Fibroblast of skin of right quadriceps (primary cell): Measurements from ENCODE around the gene UNC79.
"Not testable (repeated sequence)": the region's sequence is repeated elsewhere in the genome, so short reads cannot be mapped to it uniquely, and the experiment has no call there.

Experiments
- DNase-seq: peaks from one replicate; pipeline ENCODE4 v3.0.0-alpha.2; 2013

Gene UNC79

DNA sequence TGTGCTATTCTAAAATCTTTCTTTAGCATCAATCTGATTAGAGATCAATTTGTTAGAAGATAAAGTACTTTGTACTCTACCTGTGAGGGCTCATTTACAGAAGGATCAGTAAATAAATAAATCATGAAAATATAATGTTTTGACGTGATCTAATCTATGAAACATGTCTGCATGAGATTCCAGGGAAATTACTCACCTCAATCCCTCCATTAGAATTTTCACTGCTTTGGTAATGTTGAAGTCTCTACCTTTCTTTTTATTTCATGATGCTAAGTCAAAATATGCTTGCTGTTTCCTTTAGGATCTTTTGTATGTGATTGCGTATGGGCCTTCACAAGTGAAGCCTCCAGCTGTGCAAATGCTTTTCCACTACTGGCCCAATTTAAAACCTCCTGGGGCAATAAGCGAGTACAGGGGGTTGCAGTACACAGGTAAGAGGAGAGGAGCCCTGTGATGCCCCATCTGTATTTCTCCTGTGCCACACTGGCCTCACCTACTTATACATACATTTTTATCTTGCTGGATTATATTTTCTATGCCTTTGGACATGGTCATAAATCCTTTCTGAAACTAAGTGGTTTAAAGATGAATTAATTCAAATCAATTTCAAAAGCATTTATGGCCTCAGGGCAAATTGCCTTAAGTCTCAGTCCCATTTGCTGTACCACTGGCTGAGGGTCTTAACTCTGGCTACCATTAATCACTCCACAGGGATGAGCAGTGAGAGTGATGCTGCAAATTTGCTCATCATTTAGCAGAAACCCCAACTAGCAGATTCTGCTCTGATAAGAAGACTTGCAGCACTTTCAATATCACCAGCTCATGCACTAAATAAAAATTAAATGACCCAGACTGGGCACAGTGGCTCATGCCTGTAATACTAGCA, 66.4 kb downstream of the UNC79 start:
- no peak for DNase-seq

DNA sequence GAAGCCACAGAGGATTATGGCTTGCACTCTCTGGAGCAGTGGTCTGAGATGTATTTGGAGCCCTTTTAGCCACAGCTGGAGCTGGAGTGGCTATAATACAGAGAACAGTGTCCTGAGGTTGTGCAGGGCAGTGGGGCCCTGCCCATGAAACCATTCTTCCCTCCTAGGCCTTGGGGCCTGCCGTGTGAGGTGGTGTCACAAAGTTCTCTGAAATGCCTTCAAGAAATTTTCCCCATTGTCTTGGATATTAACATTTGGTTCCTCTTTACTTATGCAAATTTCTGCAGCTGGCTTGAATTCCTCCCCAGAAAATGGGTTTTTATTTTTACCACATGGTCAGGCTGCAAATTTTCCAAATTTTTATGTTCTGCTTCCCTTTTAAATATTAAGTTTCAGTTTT, 79.3 kb downstream of the UNC79 start:
- DNase-seq, result no peak

DNA sequence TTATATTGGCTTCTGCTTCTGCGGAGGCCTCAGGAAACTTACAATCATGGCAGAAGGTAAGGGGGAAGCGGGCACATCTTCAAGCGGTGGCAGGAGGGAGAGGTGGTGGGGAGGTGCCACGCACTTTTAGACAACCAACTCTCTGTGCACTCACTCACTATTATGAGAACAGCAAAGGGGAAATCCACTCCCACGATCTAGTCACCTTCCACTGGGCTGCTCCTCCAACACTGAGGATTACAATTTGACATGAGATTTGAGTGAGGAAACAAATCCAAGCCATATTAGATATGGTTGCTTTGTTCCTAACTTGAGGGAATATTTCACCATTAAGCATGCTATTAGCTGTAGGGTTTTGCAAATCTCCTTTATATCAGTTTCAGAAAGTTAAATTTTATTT, 80.3 kb downstream of the UNC79 start:
- DNase-seq, result no peak

DNA sequence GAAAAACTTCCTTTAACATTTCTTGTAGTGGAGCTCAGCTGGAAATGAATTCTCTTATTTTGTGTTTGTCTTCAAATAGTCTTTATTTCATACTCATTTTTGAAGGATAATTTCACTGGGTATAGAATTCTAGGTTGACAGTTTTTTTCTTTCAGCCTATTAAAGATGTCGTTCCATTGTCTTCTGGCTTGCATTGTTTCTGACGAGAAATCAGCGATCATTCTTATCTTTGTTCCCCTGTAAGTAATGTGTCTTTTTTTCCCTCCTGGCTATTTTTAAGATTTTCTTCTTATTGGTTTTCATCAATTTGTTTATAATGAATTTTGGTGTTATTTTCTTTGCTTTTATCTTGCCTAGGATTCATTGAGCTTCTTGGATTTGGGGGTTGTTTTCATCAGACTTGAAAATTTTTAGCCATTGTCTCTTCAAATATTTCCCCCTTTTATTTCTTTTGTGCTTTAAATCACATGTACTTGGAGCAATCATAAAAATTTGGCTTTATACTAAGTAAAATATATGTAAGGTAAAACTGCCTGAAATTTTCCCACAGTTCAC, 89.4 kb downstream of the UNC79 start:
- no peak for DNase-seq

DNA sequence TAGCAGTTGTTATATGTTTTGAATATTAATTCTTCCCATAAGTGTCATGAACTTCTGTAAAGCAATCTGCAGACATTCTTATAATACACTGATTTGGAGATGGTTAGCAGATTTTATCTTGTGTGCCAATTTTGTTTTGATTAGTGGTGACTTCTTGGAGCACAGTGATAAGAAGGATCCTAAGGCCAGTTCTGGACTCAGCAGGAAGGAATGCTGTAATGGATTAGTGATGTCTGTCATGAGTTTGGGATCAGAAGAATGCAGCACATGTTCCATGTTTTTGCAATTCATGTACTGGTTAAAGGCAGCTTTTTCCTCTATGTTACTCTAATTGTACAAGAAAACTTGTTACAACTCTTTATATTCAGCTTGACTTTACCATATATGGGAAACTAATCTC, 91.5 kb downstream of the UNC79 start:
- no peak for DNase-seq

DNA sequence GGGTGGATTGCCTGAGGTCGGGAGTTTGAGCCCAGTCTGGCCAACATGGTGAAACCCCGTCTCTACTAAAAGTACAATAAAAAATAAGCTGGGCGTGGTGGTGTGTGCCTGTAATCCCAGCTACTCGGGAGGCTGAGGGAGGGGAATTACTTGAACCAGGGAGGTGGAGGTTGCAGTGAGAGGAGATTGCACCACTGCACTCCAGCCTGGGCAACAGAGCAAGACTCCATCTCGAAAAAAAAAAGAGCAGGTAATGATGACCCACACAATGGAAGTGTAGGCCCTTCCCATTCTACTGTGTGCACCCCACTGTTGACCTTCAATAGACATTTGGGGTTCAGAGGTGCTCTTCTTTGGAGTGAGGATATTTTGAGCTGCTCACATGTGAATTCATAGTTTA, 94.5 kb downstream of the UNC79 start:
- DNase-seq, result not testable (repeated sequence)

DNA sequence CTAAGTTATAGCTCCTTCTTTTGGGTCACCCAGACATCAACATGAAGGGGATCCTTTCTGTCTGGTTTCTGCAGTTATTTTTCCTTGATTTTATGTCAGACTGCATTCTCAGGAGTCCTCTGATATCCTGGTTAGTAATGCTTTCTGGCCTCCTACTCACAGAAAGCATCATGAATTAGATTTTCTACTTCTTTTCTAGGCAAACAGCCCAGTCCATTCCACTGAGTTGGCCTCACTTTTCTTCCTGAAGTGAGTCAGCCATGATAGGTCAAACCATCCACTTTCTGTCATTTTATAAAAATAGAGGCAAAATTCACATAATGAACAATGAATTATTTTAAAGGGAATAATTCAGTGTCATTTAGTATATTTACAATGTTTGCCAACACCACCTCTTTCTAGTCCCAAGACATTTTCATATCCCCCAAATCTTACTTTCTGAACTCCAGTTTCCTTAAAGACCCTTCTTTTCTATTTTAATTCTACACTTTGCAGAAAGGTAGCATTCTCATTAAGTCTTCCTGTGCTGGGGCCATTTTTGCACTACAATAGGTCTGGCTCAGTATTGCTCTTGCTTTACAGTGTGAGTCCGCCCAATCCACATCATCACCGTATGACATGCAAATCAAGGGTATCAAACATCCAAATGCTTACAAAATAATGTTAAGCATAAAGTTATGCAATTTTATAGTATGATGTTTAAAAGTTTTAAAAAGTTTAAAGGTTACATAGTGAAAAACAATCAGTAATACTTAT, 95.1 kb downstream of the UNC79 start:
- peak; percentile 14 for DNase-seq

DNA sequence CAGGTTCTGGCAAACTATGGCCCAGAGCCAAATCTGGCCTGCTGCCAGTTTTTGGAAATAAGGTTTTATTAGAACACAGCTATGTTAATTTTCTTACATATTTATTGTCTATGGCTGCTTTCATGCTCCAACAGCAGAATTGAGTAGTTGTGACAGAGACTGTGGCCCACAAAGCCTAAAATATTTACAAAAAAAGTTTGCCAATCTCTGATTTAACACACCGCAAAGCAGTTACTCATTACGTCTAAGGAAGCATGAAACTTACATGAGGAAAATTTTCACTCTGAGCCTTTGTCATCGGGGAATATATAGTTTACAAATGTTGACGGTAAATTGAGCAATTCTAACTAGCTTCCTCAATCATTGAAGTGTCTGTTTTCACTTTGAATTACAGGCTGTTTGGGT, 96.5 kb downstream of the UNC79 start:
- peak; percentile 1 for DNase-seq

DNA sequence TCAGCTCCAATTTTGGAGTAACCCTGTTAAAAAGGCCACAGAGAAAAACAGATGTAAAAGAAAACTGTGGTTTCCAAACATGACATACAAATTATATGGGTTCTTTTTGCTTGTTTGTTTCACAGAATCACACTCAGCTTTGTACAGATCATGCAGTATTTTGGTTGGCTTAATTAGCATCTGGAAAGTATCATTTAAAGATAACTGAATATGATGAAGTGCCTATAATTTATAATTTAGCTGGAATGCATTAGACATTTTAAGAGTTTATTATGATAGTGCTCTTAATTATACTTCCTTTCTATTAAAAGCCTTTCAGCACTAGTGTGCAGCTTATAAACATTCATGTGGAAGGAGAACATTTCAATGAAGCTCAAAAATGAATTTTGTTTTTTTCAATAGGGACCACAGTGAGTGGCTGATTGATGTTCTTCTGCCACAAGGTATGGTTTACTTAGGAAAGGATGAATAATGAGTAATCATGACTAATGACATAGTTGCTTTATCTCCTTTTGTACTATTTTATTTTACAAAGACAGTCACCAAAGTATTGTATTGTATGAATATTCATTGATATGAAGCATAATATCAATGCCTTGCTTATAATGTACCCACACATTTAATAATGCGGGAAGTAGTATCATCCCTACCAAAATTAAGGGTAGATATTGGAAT, 98.3 kb downstream of the UNC79 start:
- no peak for DNase-seq

DNA sequence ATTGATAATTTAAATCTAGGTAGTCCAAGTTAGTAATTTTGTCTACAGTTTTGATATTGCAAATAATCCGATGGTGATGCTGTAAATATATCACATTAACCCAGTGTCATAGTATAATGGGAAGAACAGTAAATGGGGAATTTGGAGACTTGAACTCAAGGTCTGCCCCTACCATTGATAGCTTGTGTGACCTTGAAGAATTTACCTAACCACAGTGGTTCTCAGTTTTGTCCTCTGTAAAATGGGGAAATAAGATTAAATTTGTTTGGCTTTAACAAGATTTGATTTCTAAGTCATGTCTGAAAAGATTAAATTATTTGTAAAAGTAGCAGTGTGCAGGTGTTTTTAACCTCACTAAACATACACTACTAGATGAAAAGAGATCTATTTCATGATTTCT, 100.9 kb downstream of the UNC79 start:
- DNase-seq, result no peak

DNA sequence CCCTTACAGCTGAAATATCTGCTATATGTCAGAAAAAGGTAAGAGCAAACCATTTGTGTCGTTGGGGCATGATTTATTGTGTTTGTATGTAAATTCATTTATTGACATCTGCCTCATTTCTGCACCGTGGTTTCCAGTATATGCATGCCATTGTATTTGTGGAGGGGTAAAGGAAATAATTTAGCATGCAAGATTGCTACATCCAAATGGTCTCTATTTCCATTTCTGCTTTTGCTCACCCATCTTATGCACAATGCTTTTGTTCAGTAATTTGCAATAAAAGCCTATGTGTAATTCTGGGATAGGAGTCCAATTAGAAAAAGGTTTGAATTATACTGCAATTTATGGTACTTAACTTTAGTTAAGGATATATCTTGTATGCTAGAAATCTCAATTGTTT, 101.8 kb downstream of the UNC79 start:
- DNase-seq, result no peak

DNA sequence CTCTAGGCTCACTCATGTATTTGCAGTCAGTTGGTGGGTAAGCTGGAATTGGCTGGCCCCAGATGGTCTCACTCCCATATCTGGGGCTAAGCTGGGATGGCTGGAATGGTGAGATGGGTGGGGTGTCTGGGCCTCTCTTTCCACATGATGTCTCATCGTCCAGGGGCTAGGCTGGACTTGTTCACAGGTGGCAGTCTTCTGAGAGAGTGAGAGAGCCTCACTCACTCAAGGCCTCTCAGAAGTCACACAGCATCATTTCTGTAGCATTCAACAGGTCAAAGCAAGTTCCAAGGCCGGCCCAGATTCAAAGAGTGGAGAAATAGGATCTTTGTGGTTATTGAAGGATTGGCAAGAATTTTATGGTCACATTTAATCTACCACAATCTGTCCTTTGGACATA, 102.7 kb downstream of the UNC79 start:
- no peak for DNase-seq

DNA sequence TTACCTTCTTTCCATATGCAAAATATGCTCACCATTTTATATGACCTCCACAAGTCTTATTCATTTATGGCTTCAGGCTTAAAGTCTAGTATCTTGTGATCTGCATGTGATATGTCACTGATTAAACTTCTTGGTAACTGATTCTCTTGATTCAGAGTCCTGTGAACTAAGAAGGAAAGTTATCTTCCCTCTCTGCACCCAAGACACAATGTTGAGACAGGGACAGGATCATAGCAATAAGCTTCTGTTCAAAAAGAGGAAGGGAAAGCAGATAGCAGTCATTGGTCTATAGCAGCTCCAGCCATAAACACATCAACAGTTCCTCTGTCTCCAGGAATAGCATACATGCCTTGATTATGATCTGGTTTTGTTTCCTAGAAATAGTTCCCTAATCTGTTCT, 103.1 kb downstream of the UNC79 start:
- no peak for DNase-seq

DNA sequence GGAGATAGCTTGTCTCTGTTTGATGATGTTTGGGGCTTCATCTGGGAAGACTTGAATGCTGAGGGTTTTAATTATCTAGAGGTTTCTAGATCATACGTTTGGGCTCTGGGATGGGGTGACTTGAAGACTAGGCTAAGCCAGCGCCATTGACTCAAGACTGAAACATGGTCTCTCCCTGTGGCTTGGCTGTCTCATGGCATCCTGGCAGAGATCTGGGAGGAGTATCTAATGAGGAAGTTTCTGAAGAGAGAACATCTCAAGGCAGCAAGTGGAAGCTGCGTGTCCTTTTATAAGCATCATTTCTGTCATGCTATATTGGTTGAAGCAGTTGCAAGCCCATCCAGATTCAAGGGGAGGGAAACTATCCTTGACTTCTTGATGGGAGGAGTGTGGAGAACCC, 104.8 kb downstream of the UNC79 start:
- no peak for DNase-seq

DNA sequence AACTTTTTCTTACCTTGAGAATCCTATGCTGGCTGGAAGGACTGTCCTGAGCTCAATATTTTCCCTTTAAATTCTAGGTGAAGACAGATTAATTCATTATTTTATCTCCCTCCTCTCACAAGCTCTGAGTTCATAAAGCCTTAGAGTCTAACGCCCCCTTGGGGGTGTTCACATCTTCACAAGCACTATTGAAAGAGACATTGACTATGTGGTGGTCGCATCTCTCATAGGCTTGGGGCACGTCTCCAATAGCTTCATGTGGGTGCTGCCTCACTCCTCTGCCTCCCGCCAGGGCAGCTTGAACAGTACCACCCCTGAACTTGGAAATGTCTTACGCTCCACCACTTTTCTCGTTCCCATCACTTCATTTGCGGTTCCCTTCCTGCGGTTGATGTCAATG, 106.2 kb downstream of the UNC79 start:
- no peak for DNase-seq

DNA sequence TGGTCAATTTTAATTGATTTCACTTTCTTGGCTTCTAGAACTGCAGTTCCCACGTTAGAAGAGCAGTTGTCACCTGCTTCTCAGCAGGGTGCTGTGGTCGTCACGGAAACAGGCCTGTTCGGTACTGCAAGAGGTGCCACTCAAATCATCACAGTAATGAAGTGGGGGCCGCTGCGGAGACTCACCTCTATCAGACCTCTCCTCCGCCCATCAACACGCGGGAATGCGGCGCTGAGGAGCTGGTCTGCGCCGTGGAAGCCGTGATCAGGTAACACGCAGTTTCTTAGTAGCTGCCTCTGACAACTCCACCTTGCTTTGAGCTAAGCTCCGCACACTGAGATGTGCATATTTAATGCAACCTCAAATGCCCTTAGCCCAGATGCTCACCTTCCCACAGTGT, 107.2 kb downstream of the UNC79 start:
- no peak for DNase-seq

DNA sequence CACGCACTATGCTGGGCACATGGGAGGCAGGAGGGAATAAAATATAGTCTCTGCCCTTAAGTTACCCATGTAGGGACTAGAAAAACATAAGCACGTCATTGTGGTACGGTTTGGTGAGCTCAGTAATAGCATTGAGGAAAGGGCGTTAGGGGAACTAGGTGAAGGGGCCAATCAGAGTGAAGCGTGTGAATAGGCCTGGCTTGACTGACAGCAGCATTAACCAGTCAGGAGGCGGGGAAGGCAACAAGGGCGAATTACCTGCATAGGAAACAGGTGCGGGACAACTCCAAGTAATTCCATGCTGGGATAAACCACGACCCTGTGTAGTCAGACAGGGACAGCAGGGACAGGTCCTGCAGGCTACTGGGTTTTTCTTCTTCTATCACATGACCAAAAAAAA, 107.7 kb downstream of the UNC79 start:
- DNase-seq, result peak; percentile 3

DNA sequence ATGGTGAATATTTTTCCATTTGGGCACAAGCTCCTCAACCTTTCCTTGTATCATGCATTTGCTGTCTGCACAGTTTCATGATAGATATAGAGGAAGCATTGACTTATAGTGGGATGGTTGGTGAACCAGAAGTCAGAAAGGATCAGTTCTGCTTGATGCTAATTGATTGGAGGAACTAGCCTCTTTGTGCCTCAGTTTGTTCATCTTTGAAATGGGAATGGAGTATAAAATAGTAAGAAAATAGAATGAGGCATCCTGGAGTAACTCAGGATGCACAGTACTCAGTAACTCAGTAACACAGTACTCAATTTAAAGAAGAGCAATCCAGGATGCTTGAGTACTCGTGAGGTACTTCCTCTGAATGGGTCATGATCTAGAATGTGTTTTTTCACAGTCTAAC, 109.5 kb downstream of the UNC79 start:
- DNase-seq, result no peak

DNA sequence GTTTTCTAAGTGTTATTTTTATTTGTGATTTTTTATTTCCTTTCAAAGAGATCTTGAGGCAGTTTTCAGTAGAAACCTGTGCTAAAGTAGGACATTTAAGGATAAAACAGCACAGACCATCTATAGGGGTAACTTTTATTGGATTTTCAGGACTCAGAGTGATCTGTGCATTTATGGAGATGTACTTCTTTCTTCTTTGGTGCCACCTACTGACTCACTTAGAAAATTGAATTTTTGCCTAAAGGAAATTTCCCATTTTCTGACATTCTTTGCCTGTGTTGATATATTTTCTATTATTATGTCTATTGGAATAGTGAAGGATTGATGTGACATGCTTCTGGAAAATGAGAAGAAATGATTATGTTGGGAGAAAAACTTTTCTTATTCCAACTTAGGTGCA, 113.0 kb downstream of the UNC79 start:
- peak; percentile 15 for DNase-seq

DNA sequence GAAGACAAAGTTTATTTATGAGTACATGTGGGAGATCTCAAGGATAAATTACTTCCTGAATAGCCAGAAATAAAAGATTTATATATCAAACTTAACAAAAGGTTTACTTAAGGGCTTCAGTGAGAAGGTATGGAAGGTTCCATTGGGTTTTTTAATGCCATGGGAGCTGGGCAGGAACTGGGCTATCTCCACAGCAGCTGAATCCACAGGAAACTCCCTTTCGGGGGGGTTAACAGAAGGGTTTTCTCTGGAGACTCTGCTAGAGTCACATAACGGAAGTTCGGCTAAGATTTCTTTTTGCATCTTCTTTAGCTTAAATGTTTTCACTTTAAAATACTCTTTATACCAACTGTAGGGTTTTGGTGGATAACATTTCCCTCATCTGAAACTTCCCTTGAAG, 113.5 kb downstream of the UNC79 start:
- DNase-seq, result no peak

DNA sequence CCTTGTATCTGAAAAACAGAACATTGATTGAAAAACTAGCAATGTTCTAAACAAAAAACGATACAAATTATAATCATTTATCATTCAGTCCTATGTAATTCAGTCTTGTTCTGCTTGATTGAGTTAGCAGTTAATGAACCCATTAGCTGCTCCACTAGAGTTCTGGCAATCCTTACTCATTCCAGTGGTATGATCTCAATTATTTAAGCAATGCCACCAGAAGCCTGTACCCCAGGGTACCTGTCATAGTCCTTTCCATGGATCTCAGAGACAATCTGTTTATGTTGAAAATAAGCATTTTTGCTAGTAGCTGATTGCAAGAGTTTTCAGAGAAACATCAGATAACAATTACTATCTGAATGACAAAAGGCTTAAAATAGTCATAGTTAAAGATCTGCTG, 115.9 kb downstream of the UNC79 start:
- no peak for DNase-seq

DNA sequence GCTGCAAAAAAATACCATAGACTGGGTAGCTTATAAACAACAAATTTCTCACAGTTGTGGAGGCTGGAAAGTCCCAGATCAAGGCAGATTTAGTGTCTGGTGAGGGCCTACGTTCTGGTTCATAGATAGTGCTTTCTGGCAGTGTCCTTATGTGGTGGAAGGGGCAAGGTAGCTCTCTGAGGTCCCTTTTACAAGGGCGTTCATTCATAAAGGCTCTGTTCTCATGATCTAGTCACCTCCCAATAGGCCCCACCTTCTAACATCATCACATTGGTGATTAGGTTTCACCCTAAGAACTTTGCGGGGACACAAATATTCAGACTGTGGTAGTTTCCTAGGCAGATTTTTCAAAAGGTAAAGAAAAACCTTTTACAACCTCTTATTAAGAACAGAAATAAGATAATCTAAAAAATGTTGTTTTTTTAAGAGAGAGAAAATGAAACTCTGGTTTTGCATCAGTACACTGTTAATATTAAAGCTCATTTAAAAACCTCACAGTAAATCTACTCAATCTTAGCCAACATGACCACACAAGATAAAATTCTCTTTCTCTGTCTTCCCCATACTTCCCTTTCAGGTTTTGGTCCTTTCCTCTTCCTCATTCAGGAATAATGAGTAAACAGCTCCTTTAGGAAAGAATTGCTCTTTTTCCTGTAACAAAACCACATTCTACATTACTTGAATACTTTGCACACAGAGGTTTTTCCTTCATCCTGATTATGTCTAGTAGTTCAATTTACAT, 117.5 kb downstream of the UNC79 start:
- no peak for DNase-seq

DNA sequence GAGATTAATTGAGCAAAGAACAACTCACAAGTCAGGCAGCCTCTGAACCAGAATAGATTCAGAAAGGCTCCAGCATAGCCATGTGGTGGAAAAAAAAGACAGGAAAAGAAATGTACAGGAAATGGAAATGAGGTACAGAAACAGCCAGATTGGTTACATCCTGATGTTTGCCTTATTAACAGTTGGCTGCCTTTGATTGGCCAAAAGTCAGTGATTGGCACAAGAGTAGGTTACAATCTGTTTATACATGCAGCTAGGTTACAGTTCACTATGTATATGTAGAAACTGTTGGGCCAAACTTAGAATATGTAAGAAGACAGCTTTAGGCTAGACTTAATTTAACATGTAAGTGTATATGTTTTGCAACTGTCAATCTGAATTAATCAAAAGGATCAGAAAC, 118.9 kb downstream of the UNC79 start:
- no peak for DNase-seq
